Activated naive CD4-positive, alpha-beta T cell treated with anti-CD3 and anti-CD28 coated beads, Interleukin-2, amount 10 ng/mL, durations not matched to agents 7 days and 5 days (primary cell): ENCODE measurements around the gene TMEM273.
A peak's percentile ranks its signal among the peaks of the same experiment; 100 is the strongest.

Experiments
- CTCF ChIA-PET: fragments of 350-600 bp; sonication (Branson Sonifier 250); formaldehyde crosslinking; loops from one replicate; lab custom pipeline; 2021; ENCODE audit warnings: antibody characterized with exemption; lab: Charles Lee
- DNase-seq: peaks from one replicate; pipeline ENCODE4 v3.0.0-alpha.2; 2020
- H3K27ac Mint-ChIP-seq: one replicate; pipeline ENCODE4 v1.8.0; 2021; ENCODE audit warnings: mild to moderate bottlenecking, moderate library complexity, mixed read lengths
- H3K27me3 Mint-ChIP-seq: one replicate; pipeline ENCODE4 v1.8.0; 2021; ENCODE audit warnings: mild to moderate bottlenecking, mixed read lengths
- H3K36me3 Mint-ChIP-seq: one replicate; pipeline ENCODE4 v1.8.0; 2021; ENCODE audit warnings: mixed read lengths
- H3K4me1 Mint-ChIP-seq: one replicate; pipeline ENCODE4 v1.8.0; 2021; ENCODE audit warnings: mixed read lengths
- H3K4me3 Mint-ChIP-seq: one replicate; pipeline ENCODE4 v1.8.0; 2021; ENCODE audit warnings: mild to moderate bottlenecking, moderate library complexity, mixed read lengths
- H3K9me3 Mint-ChIP-seq: one replicate; pipeline ENCODE4 v1.8.0; 2021; ENCODE audit warnings: mixed read lengths

Gene TMEM273

GRCh38 chr10:49187950-49188761, at the start of gene TMEM273:
TMEM273 (minus strand) TSS chr10:49188391; CDS start chr10:49188336, 55 bp downstream.
- Mint-ChIP-seq H3K36me3 (no peaks in the 10 kb centered on the region), H3K4me1 (peaks cover 73% of the 10 kb centered on the region), H3K4me3 (peak within 1 kb of the TSS; percentile 67), H3K9me3 (no peaks in the 10 kb centered on the region), H3K27ac (peak within 1 kb of the TSS; percentile 28), H3K27me3 (peaks cover 40% of the 10 kb centered on the region)
- CTCF ChIA-PET: no interaction called here
- DNase-seq: peak; percentile 53

- no peaks in the 10 kb centered on the region for H3K4me1 Mint-ChIP-seq
- H3K27me3 Mint-ChIP-seq: peaks cover 39% of the 10 kb centered on the region
- no peak for DNase-seq
- H3K27ac Mint-ChIP-seq: no peak overlapping the region
- CTCF ChIA-PET: no interaction called here
- H3K36me3 Mint-ChIP-seq: no peaks in the 10 kb centered on the region
- no peak overlapping the region for H3K4me3 Mint-ChIP-seq
- H3K9me3 Mint-ChIP-seq: no peaks in the 10 kb centered on the region
Measured at GRCh38 chr10:49237985-49238384, 49.8 kb upstream of the TMEM273 start.

- no peak overlapping the region for H3K4me3 Mint-ChIP-seq
- CTCF ChIA-PET: no interaction called here
- peaks cover 22% of the 10 kb centered on the region for H3K27me3 Mint-ChIP-seq
- no peaks in the 10 kb centered on the region for H3K9me3 Mint-ChIP-seq
- H3K36me3 Mint-ChIP-seq: no peaks in the 10 kb centered on the region
- H3K27ac Mint-ChIP-seq: no peak overlapping the region
- no peaks in the 10 kb centered on the region for H3K4me1 Mint-ChIP-seq
- no peak for DNase-seq
Measured at GRCh38 chr10:49235392-49235791, 47.2 kb upstream of the TMEM273 start.

GRCh38 chr10:49231086-49231820, 43.1 kb upstream of the TMEM273 start:
- no peaks in the 10 kb centered on the region for H3K4me1 Mint-ChIP-seq
- H3K4me3 Mint-ChIP-seq: no peak overlapping the region
- no peaks in the 10 kb centered on the region for H3K9me3 Mint-ChIP-seq
- no peak overlapping the region for H3K27ac Mint-ChIP-seq
- CTCF ChIA-PET: no interaction called here
- no peak for DNase-seq
- peaks cover 25% of the 10 kb centered on the region for H3K27me3 Mint-ChIP-seq
- H3K36me3 Mint-ChIP-seq: no peaks in the 10 kb centered on the region

- Mint-ChIP-seq H3K9me3 (no peaks in the 10 kb centered on the region), H3K4me1 (no peaks in the 10 kb centered on the region), H3K36me3 (no peaks in the 10 kb centered on the region), H3K27ac (no peak overlapping the region), H3K27me3 (peaks cover 27% of the 10 kb centered on the region), H3K4me3 (no peak overlapping the region)
- no peak for DNase-seq
- CTCF ChIA-PET: no interaction called here
Measured at GRCh38 chr10:49230004-49230403, 41.8 kb upstream of the TMEM273 start.

- Mint-ChIP-seq H3K4me1 (no peaks in the 10 kb centered on the region), H3K27ac (no peak overlapping the region), H3K36me3 (no peaks in the 10 kb centered on the region), H3K9me3 (no peaks in the 10 kb centered on the region), H3K27me3 (peaks cover 27% of the 10 kb centered on the region), H3K4me3 (no peak overlapping the region)
- CTCF ChIA-PET: no interaction called here
- no peak for DNase-seq
Measured at GRCh38 chr10:49228677-49229076, 40.5 kb upstream of the TMEM273 start.

GRCh38 chr10:49227406-49227805, 39.2 kb upstream of the TMEM273 start:
- DNase-seq: no peak
- CTCF ChIA-PET: no interaction called here
- Mint-ChIP-seq H3K36me3 (no peaks in the 10 kb centered on the region), H3K4me3 (no peak overlapping the region), H3K4me1 (no peaks in the 10 kb centered on the region), H3K27me3 (peaks cover 27% of the 10 kb centered on the region), H3K9me3 (no peaks in the 10 kb centered on the region), H3K27ac (no peak overlapping the region)

GRCh38 chr10:49226594-49226993, 38.4 kb upstream of the TMEM273 start:
- no peaks in the 10 kb centered on the region for H3K36me3 Mint-ChIP-seq
- H3K27ac Mint-ChIP-seq: no peak overlapping the region
- H3K9me3 Mint-ChIP-seq: no peaks in the 10 kb centered on the region
- H3K4me1 Mint-ChIP-seq: no peaks in the 10 kb centered on the region
- CTCF ChIA-PET: no interaction called here
- H3K27me3 Mint-ChIP-seq: peaks cover 28% of the 10 kb centered on the region
- H3K4me3 Mint-ChIP-seq: no peak overlapping the region
- DNase-seq: no peak

GRCh38 chr10:49225218-49225876, 37.2 kb upstream of the TMEM273 start:
- CTCF ChIA-PET: no interaction called here
- Mint-ChIP-seq H3K4me1 (no peaks in the 10 kb centered on the region), H3K4me3 (no peak overlapping the region), H3K36me3 (no peaks in the 10 kb centered on the region), H3K27ac (no peak overlapping the region), H3K9me3 (no peaks in the 10 kb centered on the region), H3K27me3 (peaks cover 34% of the 10 kb centered on the region)
- no peak for DNase-seq

- Mint-ChIP-seq H3K27me3 (peaks cover 34% of the 10 kb centered on the region), H3K27ac (no peak overlapping the region), H3K4me3 (no peak overlapping the region), H3K36me3 (no peaks in the 10 kb centered on the region), H3K9me3 (no peaks in the 10 kb centered on the region), H3K4me1 (no peaks in the 10 kb centered on the region)
- no peak for DNase-seq
- CTCF ChIA-PET: no interaction called here
Measured at GRCh38 chr10:49223205-49223604, 35.0 kb upstream of the TMEM273 start.

- Mint-ChIP-seq H3K9me3 (no peaks in the 10 kb centered on the region), H3K27ac (no peak overlapping the region), H3K4me1 (peaks cover 3% of the 10 kb centered on the region), H3K36me3 (no peaks in the 10 kb centered on the region), H3K4me3 (no peak overlapping the region), H3K27me3 (peaks cover 41% of the 10 kb centered on the region)
- CTCF ChIA-PET: no interaction called here
- no peak for DNase-seq
Measured at GRCh38 chr10:49222170-49222569, 34.0 kb upstream of the TMEM273 start.

GRCh38 chr10:49220679-49221078, 32.5 kb upstream of the TMEM273 start:
- CTCF ChIA-PET: no interaction called here
- Mint-ChIP-seq H3K4me3 (no peak overlapping the region), H3K4me1 (peaks cover 3% of the 10 kb centered on the region), H3K9me3 (no peaks in the 10 kb centered on the region), H3K36me3 (no peaks in the 10 kb centered on the region), H3K27ac (no peak overlapping the region), H3K27me3 (peaks cover 38% of the 10 kb centered on the region)
- DNase-seq: no peak

- no peak for DNase-seq
- H3K9me3 Mint-ChIP-seq: no peaks in the 10 kb centered on the region
- H3K4me1 Mint-ChIP-seq: peaks cover 3% of the 10 kb centered on the region
- H3K36me3 Mint-ChIP-seq: no peaks in the 10 kb centered on the region
- peaks cover 40% of the 10 kb centered on the region for H3K27me3 Mint-ChIP-seq
- H3K4me3 Mint-ChIP-seq: no peak overlapping the region
- H3K27ac Mint-ChIP-seq: no peak overlapping the region
- CTCF ChIA-PET: no interaction called here
Measured at GRCh38 chr10:49220031-49220430, 31.8 kb upstream of the TMEM273 start.

GRCh38 chr10:49219248-49219647, 31.1 kb upstream of the TMEM273 start:
- Mint-ChIP-seq H3K27me3 (peaks cover 48% of the 10 kb centered on the region), H3K9me3 (no peaks in the 10 kb centered on the region), H3K36me3 (no peaks in the 10 kb centered on the region), H3K4me1 (peaks cover 3% of the 10 kb centered on the region), H3K27ac (no peak overlapping the region), H3K4me3 (no peak overlapping the region)
- DNase-seq: no peak
- CTCF ChIA-PET: no interaction called here
